H9 (cell line): ENCODE data around the gene MINAR1. TPM values are rescaled to one million over a fixed set of nuclear protein-coding genes. Genes with fewer than 3 reads are reported as not detected.

Experiments used
- DNase-seq: peaks from one replicate; pipeline ENCODE4 v3.0.0-alpha.2; 2017
- H2AFZ ChIP-seq: one replicate; pipeline ENCODE4 v1.6.1; 2013; ENCODE audit warnings: mild to moderate bottlenecking, low read length, control low read depth, moderate library complexity
- H2AK5ac ChIP-seq: 2 replicates; pipeline ENCODE4 v1.6.1; 2013; ENCODE audit warnings: low read length, control low read depth, mixed read lengths; ENCODE audit not compliant: insufficient read length
- H2BK120ac ChIP-seq: one replicate; pipeline ENCODE4 v1.6.1; 2013; ENCODE audit warnings: low read depth, mild to moderate bottlenecking, low read length, control low read depth, inconsistent platforms; ENCODE audit not compliant: poor library complexity, severe bottlenecking
- H2BK12ac ChIP-seq: 2 replicates; pipeline ENCODE4 v1.6.1; 2013; ENCODE audit warnings: low read length, control low read depth, mixed read lengths, low read depth; ENCODE audit not compliant: insufficient read length
- H2BK15ac ChIP-seq: 2 replicates; pipeline ENCODE4 v1.6.1; 2013; ENCODE audit warnings: low read depth, low read length, control low read depth
- H2BK20ac ChIP-seq: one replicate; pipeline ENCODE4 v1.6.1; 2013; ENCODE audit warnings: low read depth, mild to moderate bottlenecking, low read length, control low read depth, inconsistent platforms; ENCODE audit not compliant: poor library complexity, severe bottlenecking
- H2BK5ac ChIP-seq: 2 replicates; pipeline ENCODE4 v1.6.1; 2013; ENCODE audit warnings: low read length, control low read depth, mixed read lengths; ENCODE audit not compliant: insufficient read length
- H3K14ac ChIP-seq: 2 replicates; pipeline ENCODE4 v1.6.1; 2013; ENCODE audit warnings: low read length, control low read depth; ENCODE audit not compliant: insufficient read depth
- H3K18ac ChIP-seq: 2 replicates; pipeline ENCODE4 v1.6.1; 2013; ENCODE audit warnings: low read depth, mild to moderate bottlenecking, mixed read lengths, low read length, control low read depth; ENCODE audit not compliant: insufficient read length
- H3K23ac ChIP-seq: 2 replicates; pipeline ENCODE4 v1.6.1; 2013; ENCODE audit warnings: low read length, control low read depth, mixed read lengths, low read depth; ENCODE audit not compliant: insufficient read length
- H3K23me2 ChIP-seq: 2 replicates; pipeline ENCODE4 v1.6.1; 2013; ENCODE audit warnings: low read depth, mild to moderate bottlenecking, mixed read lengths, low read length, control low read depth; ENCODE audit not compliant: insufficient read length, poor library complexity, severe bottlenecking
- H3K27ac ChIP-seq: 2 replicates; pipeline ENCODE4 v1.5.1; 2013; ENCODE audit warnings: low read length, control low read depth, mixed read lengths, low read depth; ENCODE audit not compliant: insufficient read length
- H3K27me3 ChIP-seq: 2 replicates; pipeline ENCODE4 v1.6.1; 2013; ENCODE audit warnings: low read length, control low read depth, inconsistent platforms; ENCODE audit not compliant: insufficient read depth
- H3K4ac ChIP-seq: 2 replicates; pipeline ENCODE4 v1.6.1; 2013; ENCODE audit warnings: low read depth, mild to moderate bottlenecking, control low read depth, inconsistent platforms, low read length, moderate library complexity
- H3K4me1 ChIP-seq: 2 replicates; pipeline ENCODE4 v1.6.1; 2013; ENCODE audit warnings: low read length, control low read depth, inconsistent platforms; ENCODE audit not compliant: insufficient read depth
- H3K4me2 ChIP-seq: 2 replicates; pipeline ENCODE4 v1.6.1; 2013; ENCODE audit warnings: low read length, control low read depth, mixed read lengths; ENCODE audit not compliant: insufficient read length, insufficient read depth
- H3K56ac ChIP-seq: 2 replicates; pipeline ENCODE4 v1.6.1; 2013; ENCODE audit warnings: low read depth, mild to moderate bottlenecking, mixed read lengths, low read length, control low read depth; ENCODE audit not compliant: insufficient read length
- H3K79me1 ChIP-seq: 2 replicates; pipeline ENCODE4 v1.6.1; 2013; ENCODE audit warnings: low read depth, mild to moderate bottlenecking, moderate library complexity, low read length, control low read depth, inconsistent platforms; ENCODE audit not compliant: insufficient read depth, poor library complexity, severe bottlenecking
- H3K79me2 ChIP-seq: 2 replicates; pipeline ENCODE4 v1.6.1; 2013; ENCODE audit warnings: low read length, control low read depth, inconsistent platforms; ENCODE audit not compliant: insufficient read depth
- H3K9ac ChIP-seq: 2 replicates; pipeline ENCODE4 v1.6.1; 2013; ENCODE audit warnings: low read length, control low read depth, mixed read lengths; ENCODE audit not compliant: insufficient read length; ENCODE audit errors: extremely low read depth
- H3K9me3 ChIP-seq: one replicate; pipeline ENCODE4 v1.6.1; 2013; ENCODE audit warnings: low read depth, low read length, inconsistent platforms; ENCODE audit not compliant: control insufficient read depth
- H3T11ph ChIP-seq: one replicate; pipeline ENCODE4 v1.6.1; 2013; ENCODE audit warnings: mild to moderate bottlenecking, low read length, control low read depth, inconsistent platforms
- H4K20me1 ChIP-seq: one replicate; pipeline ENCODE4 v1.6.1; 2013; ENCODE audit not compliant: control insufficient read depth, insufficient read length, insufficient read depth
- H4K5ac ChIP-seq: 2 replicates; pipeline ENCODE4 v1.6.1; 2013; ENCODE audit warnings: low read depth, mild to moderate bottlenecking, mixed read lengths, low read length, control low read depth; ENCODE audit not compliant: insufficient read length
- H4K8ac ChIP-seq: replicated peaks from 2 replicates; pipeline ENCODE4 v1.6.1; 2013; ENCODE audit warnings: low read length, control low read depth, mixed read lengths, low read depth; ENCODE audit not compliant: insufficient read length
- H4K91ac ChIP-seq: 2 replicates; pipeline ENCODE4 v1.6.1; 2013; ENCODE audit warnings: low read depth, mild to moderate bottlenecking, moderate library complexity, mixed read lengths, low read length, control low read depth; ENCODE audit not compliant: insufficient read length
- H3K27ac Mint-ChIP-seq, 3 experiments: 2 replicates in 2 of 3; 3 replicates in 1 of 3; pipeline ENCODE4 v1.8.0; 2020 to 2021; ENCODE audit warnings: mixed read lengths in 3 of 3, mild to moderate bottlenecking in 1 of 3, moderate library complexity in 1 of 3
- H3K27me3 Mint-ChIP-seq: 2 replicates; pipeline ENCODE4 v1.8.0; 2021; ENCODE audit warnings: low read depth, mild to moderate bottlenecking, moderate library complexity, mixed read lengths
- H3K36me3 Mint-ChIP-seq, 3 experiments: 2 replicates in 2 of 3; 3 replicates in 1 of 3; pipeline ENCODE4 v1.8.0; 2020 to 2021; ENCODE audit warnings: low read depth in 3 of 3, mixed read lengths in 3 of 3; ENCODE audit not compliant: insufficient read depth in 1 of 3
- H3K4me1 Mint-ChIP-seq, 2 experiments: 2 replicates each; pipeline ENCODE4 v1.8.0; 2020; ENCODE audit warnings: mixed read lengths in 2 of 2
- H3K4me3 Mint-ChIP-seq, 2 experiments: 2 replicates in 1 of 2; 3 replicates in 1 of 2; pipeline ENCODE4 v1.8.0; 2020 to 2021; ENCODE audit warnings: mild to moderate bottlenecking in 2 of 2, mixed read lengths in 2 of 2, moderate library complexity in 1 of 2
- H3K9me3 Mint-ChIP-seq, 2 experiments: 2 replicates in 1 of 2; 3 replicates in 1 of 2; pipeline ENCODE4 v1.8.0; 2020; ENCODE audit warnings: mild to moderate bottlenecking in 2 of 2, mixed read lengths in 2 of 2, moderate library complexity in 1 of 2
- WGBS: extraction: QIAGEN DNeasy Blood & Tissue Kit; methylation state at CpG from one replicate; pipeline ENCODE4 v1.1.7; 2013; ENCODE audit warnings: missing lambda C conversion rate, low lambda C conversion rate, mixed read lengths; ENCODE audit not compliant: insufficient read length; ENCODE audit errors: extremely low coverage; 5-methylcytosine and 5-hydroxymethylcytosine counted together
- total RNA-seq: library from RNA; stranded (reverse); gene quantifications from 2 replicates; pipeline ENCODE4 v1.2.1, GENCODE V29; 2021
- TF ChIP-seq, protein P1 (sequence below): fragments of 200-600 bp; sonication (generic); conservative IDR thresholded peaks from 3 replicates; pipeline ENCODE4 v1.8.0; 2021; ENCODE audit warnings: antibody characterized with exemption, mild to moderate bottlenecking

MINAR1 gene
- total RNA-seq, 1 experiment from 2014 or later: 0.74 TPM

DNA sequence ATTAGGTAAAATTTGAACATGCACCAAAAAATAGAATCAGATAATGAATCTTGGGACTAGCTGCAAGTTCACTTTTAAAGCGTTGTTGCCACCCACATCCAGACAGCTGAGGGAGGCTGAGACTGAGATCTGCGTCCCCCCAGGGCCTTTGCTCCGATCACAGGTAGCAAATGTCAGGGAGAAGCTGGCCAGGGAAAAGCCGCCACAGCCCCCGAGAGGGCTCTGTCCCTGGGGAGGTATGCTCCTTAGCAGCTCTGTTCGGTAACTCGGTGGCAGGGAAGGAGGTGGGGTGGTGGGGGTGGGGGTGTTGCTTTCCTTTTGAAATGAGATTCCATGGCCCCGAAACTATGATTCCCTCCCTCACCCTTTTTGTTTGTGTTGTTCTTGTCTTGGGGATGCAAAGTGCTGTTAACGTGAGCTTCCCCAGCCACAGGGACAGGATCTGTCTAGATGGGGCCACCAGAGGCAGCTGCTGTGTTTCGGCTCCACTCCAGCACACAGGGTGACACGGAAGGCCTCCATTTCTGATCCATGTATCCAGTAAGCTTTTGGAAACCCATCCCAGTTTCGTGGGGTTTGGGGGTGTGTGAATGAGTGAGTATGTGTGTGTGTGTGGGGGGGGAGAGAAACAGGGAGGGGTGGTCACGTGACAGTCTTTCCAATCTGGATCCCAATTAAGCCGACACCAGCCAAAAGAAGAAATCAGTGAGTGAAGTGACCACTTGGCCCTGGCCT, 1.1 kb upstream of the MINAR1 start:
- H3K23me2 ChIP-seq: peaks cover 24% of the 10 kb centered on the region
- H2AFZ ChIP-seq: no peak overlapping the region
- DNase-seq: no peak
- no peak overlapping the region for H2BK20ac ChIP-seq
- no peaks in the 10 kb centered on the region for H3K79me1 ChIP-seq
- H3K4me1 ChIP-seq: 0 out of 2 replicates have a peak, but pooled peaks cover 3% of the 10 kb centered on the region
- no peak overlapping the region for H3K56ac ChIP-seq
- no peak overlapping the region for H4K91ac ChIP-seq
- H3K79me2 ChIP-seq: no peaks in the 10 kb centered on the region
- peaks cover 26% of the 10 kb centered on the region for H3K27me3 ChIP-seq
- no peak overlapping the region for H3K23ac ChIP-seq
- no peak overlapping the region for H2BK5ac ChIP-seq
- no peaks in the 10 kb centered on the region for H3K9me3 Mint-ChIP-seq
- H3K36me3 Mint-ChIP-seq: peaks cover 0 to 2% (median 0%) of the 10 kb centered on the region in 3 experiments; a peak in 2 of 7 replicates
- no peak overlapping the region for H2BK12ac ChIP-seq
- H3K27me3 Mint-ChIP-seq: peaks cover 87% of the 10 kb centered on the region
- H2BK120ac ChIP-seq: no peak overlapping the region
- TF ChIP-seq, protein P1, sequence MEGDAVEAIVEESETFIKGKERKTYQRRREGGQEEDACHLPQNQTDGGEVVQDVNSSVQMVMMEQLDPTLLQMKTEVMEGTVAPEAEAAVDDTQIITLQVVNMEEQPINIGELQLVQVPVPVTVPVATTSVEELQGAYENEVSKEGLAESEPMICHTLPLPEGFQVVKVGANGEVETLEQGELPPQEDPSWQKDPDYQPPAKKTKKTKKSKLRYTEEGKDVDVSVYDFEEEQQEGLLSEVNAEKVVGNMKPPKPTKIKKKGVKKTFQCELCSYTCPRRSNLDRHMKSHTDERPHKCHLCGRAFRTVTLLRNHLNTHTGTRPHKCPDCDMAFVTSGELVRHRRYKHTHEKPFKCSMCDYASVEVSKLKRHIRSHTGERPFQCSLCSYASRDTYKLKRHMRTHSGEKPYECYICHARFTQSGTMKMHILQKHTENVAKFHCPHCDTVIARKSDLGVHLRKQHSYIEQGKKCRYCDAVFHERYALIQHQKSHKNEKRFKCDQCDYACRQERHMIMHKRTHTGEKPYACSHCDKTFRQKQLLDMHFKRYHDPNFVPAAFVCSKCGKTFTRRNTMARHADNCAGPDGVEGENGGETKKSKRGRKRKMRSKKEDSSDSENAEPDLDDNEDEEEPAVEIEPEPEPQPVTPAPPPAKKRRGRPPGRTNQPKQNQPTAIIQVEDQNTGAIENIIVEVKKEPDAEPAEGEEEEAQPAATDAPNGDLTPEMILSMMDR: no peak
- no CpG with 5 or more reads among the region's 14 CpGs for WGBS
- no peak overlapping the region for H3K27ac ChIP-seq
- no peak overlapping the region for H3K18ac ChIP-seq
- no peak overlapping the region for H3K27ac Mint-ChIP-seq
- H2AK5ac ChIP-seq: no peak overlapping the region
- H2BK15ac ChIP-seq: no peak overlapping the region
- no peaks in the 10 kb centered on the region for H3K9me3 ChIP-seq
- no peak overlapping the region for H3T11ph ChIP-seq
- no peaks in the 10 kb centered on the region for H4K20me1 ChIP-seq
- no peak overlapping the region for H3K9ac ChIP-seq
- H4K5ac ChIP-seq: no peak overlapping the region
- no peak overlapping the region for H3K14ac ChIP-seq
- H4K8ac ChIP-seq: no peak overlapping the region
- H3K4ac ChIP-seq: no peak overlapping the region
- peaks cover 30 to 32% of the 10 kb centered on the region in 2 experiments for H3K4me1 Mint-ChIP-seq
- H3K4me2 ChIP-seq: peak overlapping the region; percentile 73
- H3K4me3 Mint-ChIP-seq: peak overlapping the region; percentile 64 to 80
